ENCODE results near the gene GOT1. TPM values are rescaled to one million over a fixed set of nuclear protein-coding genes. Genes with fewer than 3 reads are reported as not detected.

The GOT1 gene
- total and polyA plus RNA-seq, 2 experiments from 2014 or later: 36.8 to 37.7 TPM

DNA sequence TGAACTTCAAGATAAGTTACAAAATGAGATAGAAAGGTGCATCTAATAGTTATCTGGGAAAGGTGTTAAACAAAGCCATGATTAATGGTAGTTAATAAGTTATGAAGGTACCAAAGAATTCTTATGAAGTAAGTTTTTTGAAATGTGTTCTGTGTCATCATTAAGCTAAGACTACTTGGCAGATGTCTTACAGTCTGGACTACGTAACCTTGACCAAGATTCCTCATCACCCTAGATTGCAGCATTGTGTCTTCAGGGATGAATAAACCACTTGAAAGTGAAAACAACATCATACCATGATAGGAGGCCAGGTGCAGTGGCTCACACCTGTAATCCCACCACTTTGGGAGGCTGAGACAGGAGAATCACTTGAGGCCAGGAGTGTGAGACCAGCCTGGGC lies 48.2 kb downstream of the GOT1 start:
- no peak for DNase-seq (ENCODE audit: low spot score)
- Mint-ChIP-seq H3K36me3 (ENCODE audit: low read depth) (no peaks in the 10 kb centered on the region), H3K4me3 (no peak overlapping the region), H3K27me3 (ENCODE audit: insufficient read depth, low read depth, poor library complexity) (peaks cover 8% of the 10 kb centered on the region), H3K27ac (no peak overlapping the region), H3K4me1 (peaks cover 14% of the 10 kb centered on the region), H3K9me3 (no peaks in the 10 kb centered on the region)
- no peaks in the 10 kb centered on the region for H3K36me3 ChIP-seq (ENCODE audit: insufficient read depth)
- no peaks in the 10 kb centered on the region for H3K9me2 ChIP-seq (ENCODE audit: insufficient read depth)
- H3K79me2 ChIP-seq (replicated peaks; ENCODE audit: insufficient read depth): no peaks in the 10 kb centered on the region
- ATAC-seq: no peak
- no peaks in the 10 kb centered on the region for H4K20me1 ChIP-seq (replicated peaks; ENCODE audit: insufficient read depth)
- no peak overlapping the region for H3K4me2 ChIP-seq
- H2AFZ ChIP-seq: no peak overlapping the region
- TF ChIP-seq REST (IDR thresholded peaks at IDR 0.05; ENCODE audit: unreplicated experiment) (no peak), POLR2AphosphoS5 (IDR thresholded peaks at IDR 0.05; ENCODE audit: low read depth) (no peak), EZH2phosphoT487 (IDR thresholded peaks at IDR 0.05; ENCODE audit: unreplicated experiment) (no peak)
- H3K27ac ChIP-seq (ENCODE audit: low read depth): no peak overlapping the region
- H3K4me1 ChIP-seq (ENCODE audit: insufficient read depth): no peaks in the 10 kb centered on the region; the same call in 1 of the 2 replicates
- no peaks in the 10 kb centered on the region for H3K27me3 ChIP-seq (ENCODE audit: insufficient read depth)
- H3F3A ChIP-seq (replicated peaks; ENCODE audit: low read depth): no peaks in the 10 kb centered on the region
- no peak overlapping the region for H3K4me3 ChIP-seq

- peaks cover 2% of the 10 kb centered on the region; the same call in 2 of the 3 replicates for H3K4me1 Mint-ChIP-seq
- Histone ChIP-seq H3K79me2 (replicated peaks; ENCODE audit: insufficient read depth) (no peaks in the 10 kb centered on the region), H2AFZ (no peak overlapping the region), H3F3A (replicated peaks; ENCODE audit: low read depth) (no peaks in the 10 kb centered on the region), H4K20me1 (replicated peaks; ENCODE audit: insufficient read depth) (no peaks in the 10 kb centered on the region; the same call in 1 of the 2 replicates), H3K36me3 (ENCODE audit: insufficient read depth) (no peaks in the 10 kb centered on the region), H3K9me2 (ENCODE audit: insufficient read depth) (no peaks in the 10 kb centered on the region), H3K27ac (ENCODE audit: low read depth) (no peak overlapping the region), H3K27me3 (ENCODE audit: insufficient read depth) (no peaks in the 10 kb centered on the region), H3K4me1 (ENCODE audit: insufficient read depth) (no peaks in the 10 kb centered on the region), H3K4me2 (no peak overlapping the region), H3K4me3 (no peak overlapping the region)
- H3K27ac Mint-ChIP-seq: no peak overlapping the region
- no peaks in the 10 kb centered on the region for H3K36me3 Mint-ChIP-seq (ENCODE audit: low read depth)
- ATAC-seq (no peak), DNase-seq (ENCODE audit: low spot score) (no peak)
- no peak overlapping the region for H3K4me3 Mint-ChIP-seq
- H3K27me3 Mint-ChIP-seq (ENCODE audit: insufficient read depth, low read depth, poor library complexity): peaks cover 9% of the 10 kb centered on the region
- no peaks in the 10 kb centered on the region for H3K9me3 Mint-ChIP-seq
- TF ChIP-seq NANOG (IDR thresholded peaks at IDR 0.05; ENCODE audit: borderline replicate concordance): no peak
- no peak for TF ChIP-seq JUNB (IDR thresholded peaks at IDR 0.05; ENCODE audit: unreplicated experiment)
- TF ChIP-seq, protein P1, sequence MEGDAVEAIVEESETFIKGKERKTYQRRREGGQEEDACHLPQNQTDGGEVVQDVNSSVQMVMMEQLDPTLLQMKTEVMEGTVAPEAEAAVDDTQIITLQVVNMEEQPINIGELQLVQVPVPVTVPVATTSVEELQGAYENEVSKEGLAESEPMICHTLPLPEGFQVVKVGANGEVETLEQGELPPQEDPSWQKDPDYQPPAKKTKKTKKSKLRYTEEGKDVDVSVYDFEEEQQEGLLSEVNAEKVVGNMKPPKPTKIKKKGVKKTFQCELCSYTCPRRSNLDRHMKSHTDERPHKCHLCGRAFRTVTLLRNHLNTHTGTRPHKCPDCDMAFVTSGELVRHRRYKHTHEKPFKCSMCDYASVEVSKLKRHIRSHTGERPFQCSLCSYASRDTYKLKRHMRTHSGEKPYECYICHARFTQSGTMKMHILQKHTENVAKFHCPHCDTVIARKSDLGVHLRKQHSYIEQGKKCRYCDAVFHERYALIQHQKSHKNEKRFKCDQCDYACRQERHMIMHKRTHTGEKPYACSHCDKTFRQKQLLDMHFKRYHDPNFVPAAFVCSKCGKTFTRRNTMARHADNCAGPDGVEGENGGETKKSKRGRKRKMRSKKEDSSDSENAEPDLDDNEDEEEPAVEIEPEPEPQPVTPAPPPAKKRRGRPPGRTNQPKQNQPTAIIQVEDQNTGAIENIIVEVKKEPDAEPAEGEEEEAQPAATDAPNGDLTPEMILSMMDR (conservative IDR thresholded peaks at IDR 0.05; ENCODE audit: low read depth in 2 of 2): no peak
- no peak for TF ChIP-seq CREB1 (CRISPR knock-in tag; IDR thresholded peaks at IDR 0.05; ENCODE audit: low read depth)
- TF ChIP-seq STAT1 (IDR thresholded peaks at IDR 0.05; ENCODE audit: unreplicated experiment): no peak
- no peak for TF ChIP-seq EZH2phosphoT487 (IDR thresholded peaks at IDR 0.05; ENCODE audit: unreplicated experiment)
- no peak for TF ChIP-seq ZNF114 (CRISPR knock-in tag; IDR thresholded peaks at IDR 0.05)
- TF ChIP-seq ETS1 (IDR thresholded peaks at IDR 0.05): no peak
- TF ChIP-seq ZNF331 (CRISPR knock-in tag; IDR thresholded peaks at IDR 0.05; ENCODE audit: low read depth): no peak
Observed at GRCh38 chr10:99375426-99375825, 55.0 kb downstream of the GOT1 start.
